ENCODE data around the gene OR6B3.
"Not testable (repeated sequence)": the region's sequence is repeated elsewhere in the genome, so short reads cannot be mapped to it uniquely, and the experiment has no call there.

OR6B3 gene

GRCh38 chr2:240050278-240050677 is 3.0 kb downstream of the OR6B3 start:
- TF ChIP-seq PAX5 (IDR thresholded peaks at IDR 0.05; ENCODE audit: insufficient read depth, low read length, severe bottlenecking) = no peak
- TF ChIP-seq POLR2AphosphoS5 (IDR thresholded peaks at IDR 0.05; ENCODE audit: low read depth, low read length) = no peak
- TF ChIP-seq POU2F2 (IDR thresholded peaks at IDR 0.05; ENCODE audit: low read depth, low read length) = no peak
- FAIRE-seq = no peak

DNA sequence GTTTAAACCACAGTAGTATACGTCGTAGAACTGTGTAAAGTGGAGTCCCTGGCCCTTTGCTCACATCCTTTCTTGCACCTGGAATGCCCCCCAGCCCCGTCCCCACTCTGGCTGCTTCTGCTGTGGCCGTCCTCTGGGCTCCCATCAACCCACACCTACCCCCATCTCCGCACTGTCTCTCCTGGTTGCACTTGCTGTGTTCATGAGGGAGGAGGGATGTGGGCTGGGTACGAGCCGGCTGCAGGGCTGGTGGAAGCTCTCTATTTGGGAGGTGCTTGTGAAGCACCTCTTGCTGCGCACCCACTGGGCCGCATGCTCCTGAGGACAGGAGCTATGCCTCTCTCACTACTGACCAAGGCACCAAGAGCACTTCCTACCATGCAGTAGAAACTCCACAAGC is 5.1 kb downstream of the OR6B3 start:
- no peak for FAIRE-seq
- no peak for TF ChIP-seq POU2F2 (IDR thresholded peaks at IDR 0.05; ENCODE audit: low read depth, low read length)
- no peak for TF ChIP-seq SPI1 (IDR thresholded peaks at IDR 0.05; ENCODE audit: low read depth, low read length)
- TF ChIP-seq PAX5 (IDR thresholded peaks at IDR 0.05; ENCODE audit: insufficient read depth, low read length, severe bottlenecking) = no peak
- TF ChIP-seq POLR2AphosphoS5 (IDR thresholded peaks at IDR 0.05; ENCODE audit: low read depth, low read length) = no peak
- TF ChIP-seq TAF1 (IDR thresholded peaks at IDR 0.05; ENCODE audit: low read depth, low read length) = no peak
- no peak for TF ChIP-seq POLR2A (IDR thresholded peaks at IDR 0.05; ENCODE audit: low read depth, low read length)
- DNase-seq (ENCODE audit: insufficient read length, low spot score) = no peak

More at GRCh38 chr2:240050278-240050677, 3.0 kb downstream of the OR6B3 start:
- no peak for DNase-seq (ENCODE audit: insufficient read length, low spot score)

GRCh38 chr2:240045098-240045497 is 8.2 kb downstream of the OR6B3 start:
- TF ChIP-seq POLR2A (IDR thresholded peaks at IDR 0.05; ENCODE audit: low read depth, low read length) = no peak
- no peak for TF ChIP-seq TAF1 (IDR thresholded peaks at IDR 0.05; ENCODE audit: low read depth, low read length)
- TF ChIP-seq PAX5 (IDR thresholded peaks at IDR 0.05; ENCODE audit: insufficient read depth, low read length, severe bottlenecking) = no peak
- TF ChIP-seq SPI1 (IDR thresholded peaks at IDR 0.05; ENCODE audit: low read depth, low read length) = no peak
- no peak for TF ChIP-seq POU2F2 (IDR thresholded peaks at IDR 0.05; ENCODE audit: low read depth, low read length)
- TF ChIP-seq POLR2AphosphoS5 (IDR thresholded peaks at IDR 0.05; ENCODE audit: low read depth, low read length) = no peak
- FAIRE-seq = no peak
- DNase-seq (ENCODE audit: insufficient read length, low spot score) = no peak

- not testable (repeated sequence) for DNase-seq (ENCODE audit: insufficient read length, low spot score); FAIRE-seq
Measured at GRCh38 chr2:240044096-240044495, 9.2 kb downstream of the OR6B3 start.

DNA sequence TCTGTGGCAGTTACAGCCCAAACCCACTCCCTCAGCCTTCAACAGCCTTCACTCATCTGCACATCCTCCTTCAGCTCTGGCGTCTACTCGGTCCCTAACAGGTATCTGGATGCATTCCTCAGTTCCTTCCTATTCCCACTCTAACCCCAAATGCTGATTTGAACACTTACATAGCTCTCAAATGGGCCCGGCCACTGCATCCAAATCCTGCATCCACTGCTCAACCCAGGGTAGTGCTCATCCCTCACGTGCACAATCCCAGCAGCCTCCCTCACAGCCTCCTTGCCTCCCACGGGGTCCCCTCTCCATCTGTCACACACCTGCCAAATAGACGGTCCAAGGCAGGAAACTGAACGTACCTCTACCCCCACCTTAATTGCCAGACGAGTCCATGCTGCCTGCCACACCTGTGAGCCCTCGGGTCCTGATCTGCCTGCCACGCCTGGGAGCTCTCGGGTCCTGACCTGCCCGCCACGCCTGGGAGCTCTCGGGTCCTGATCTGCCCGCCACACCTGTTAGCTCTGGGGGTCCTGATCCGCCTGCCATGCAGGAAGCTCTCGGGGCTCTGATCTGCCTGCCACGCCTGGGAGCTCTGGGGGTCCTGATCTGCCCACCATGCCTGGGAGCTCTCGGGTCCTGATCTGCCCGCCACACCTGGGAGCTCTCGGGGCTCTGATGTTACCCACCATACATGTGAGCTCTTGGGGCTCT is 9.9 kb downstream of the OR6B3 start:
- FAIRE-seq (no peak), DNase-seq (ENCODE audit: insufficient read length, low spot score) (no peak)
- no peak for TF ChIP-seq PAX5 (IDR thresholded peaks at IDR 0.05; ENCODE audit: insufficient read depth, low read length, severe bottlenecking)
- TF ChIP-seq TAF1 (IDR thresholded peaks at IDR 0.05; ENCODE audit: low read depth, low read length) = no peak

DNA sequence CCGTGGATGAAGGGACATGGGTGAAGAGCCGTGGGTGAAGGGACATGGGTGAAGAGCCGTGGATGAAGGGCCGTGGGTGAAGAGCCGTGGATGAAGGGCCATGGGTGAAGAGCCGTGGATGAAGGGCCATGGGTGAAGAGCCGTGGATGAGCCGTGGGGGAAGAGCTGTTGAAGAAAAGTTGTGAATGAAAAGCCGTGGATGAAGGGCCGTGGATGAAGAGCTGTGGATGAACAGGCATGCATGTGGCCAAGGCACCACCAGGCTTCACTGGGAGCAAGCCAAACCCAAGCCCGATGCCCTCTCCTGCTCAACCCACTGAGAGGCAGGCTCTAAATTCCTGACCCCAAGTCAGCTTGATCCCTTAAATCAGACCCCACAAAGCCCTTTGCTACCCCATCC is 10.6 kb downstream of the OR6B3 start:
- DNase-seq (ENCODE audit: insufficient read length, low spot score) (no peak), FAIRE-seq (no peak)
- no peak for TF ChIP-seq POLR2A (IDR thresholded peaks at IDR 0.05; ENCODE audit: low read depth, low read length)
- no peak for TF ChIP-seq POU2F2 (IDR thresholded peaks at IDR 0.05; ENCODE audit: low read depth, low read length)
- TF ChIP-seq POLR2AphosphoS5 (IDR thresholded peaks at IDR 0.05; ENCODE audit: low read depth, low read length) = no peak
- TF ChIP-seq PAX5 (IDR thresholded peaks at IDR 0.05; ENCODE audit: insufficient read depth, low read length, severe bottlenecking) = no peak
- TF ChIP-seq SPI1 (IDR thresholded peaks at IDR 0.05; ENCODE audit: low read depth, low read length) = no peak
- no peak for TF ChIP-seq TAF1 (IDR thresholded peaks at IDR 0.05; ENCODE audit: low read depth, low read length)

GRCh38 chr2:240041363-240041762 is 12.0 kb downstream of the OR6B3 start:
- no peak for FAIRE-seq
- TF ChIP-seq POU2F2 (IDR thresholded peaks at IDR 0.05; ENCODE audit: low read depth, low read length) = no peak
- TF ChIP-seq POLR2A (IDR thresholded peaks at IDR 0.05; ENCODE audit: low read depth, low read length) = no peak
- TF ChIP-seq SPI1 (IDR thresholded peaks at IDR 0.05; ENCODE audit: low read depth, low read length) = no peak
- TF ChIP-seq POLR2AphosphoS5 (IDR thresholded peaks at IDR 0.05; ENCODE audit: low read depth, low read length) = no peak
- no peak for TF ChIP-seq PAX5 (IDR thresholded peaks at IDR 0.05; ENCODE audit: insufficient read depth, low read length, severe bottlenecking)
- TF ChIP-seq TAF1 (IDR thresholded peaks at IDR 0.05; ENCODE audit: low read depth, low read length) = no peak
- no peak for DNase-seq (ENCODE audit: insufficient read length, low spot score)

DNA sequence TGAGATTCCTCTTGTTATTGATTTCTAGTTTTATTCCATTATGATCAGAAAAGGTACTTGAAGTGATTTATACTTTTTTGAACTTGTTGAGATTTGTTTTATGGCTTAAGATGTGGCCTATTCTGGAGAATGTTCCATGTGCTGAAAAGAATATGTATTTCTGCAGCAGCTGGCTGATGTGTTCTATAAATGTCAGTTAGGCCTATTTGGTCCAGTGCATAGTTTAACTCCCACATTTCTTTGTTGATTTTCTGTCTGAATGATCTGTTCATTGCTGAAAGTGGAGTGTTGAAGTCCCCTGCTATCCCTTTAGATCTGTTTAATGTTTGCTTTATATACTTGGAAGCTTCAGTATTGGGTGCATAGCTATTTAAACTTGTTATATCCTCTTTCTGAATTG is 16.0 kb downstream of the OR6B3 start:
- FAIRE-seq (no peak), DNase-seq (ENCODE audit: insufficient read length, low spot score) (no peak)
- TF ChIP-seq POLR2A (IDR thresholded peaks at IDR 0.05; ENCODE audit: low read depth, low read length) (no peak), PAX5 (IDR thresholded peaks at IDR 0.05; ENCODE audit: insufficient read depth, low read length, severe bottlenecking) (no peak), POLR2AphosphoS5 (IDR thresholded peaks at IDR 0.05; ENCODE audit: low read depth, low read length) (no peak), SPI1 (IDR thresholded peaks at IDR 0.05; ENCODE audit: low read depth, low read length) (no peak), POU2F2 (IDR thresholded peaks at IDR 0.05; ENCODE audit: low read depth, low read length) (no peak), TAF1 (IDR thresholded peaks at IDR 0.05; ENCODE audit: low read depth, low read length) (no peak)

GRCh38 chr2:240033330-240033678 is 20.0 kb downstream of the OR6B3 start:
- no peak for DNase-seq (ENCODE audit: insufficient read length, low spot score)
- FAIRE-seq = no peak
- TF ChIP-seq TAF1 (IDR thresholded peaks at IDR 0.05; ENCODE audit: low read depth, low read length) (no peak), SPI1 (IDR thresholded peaks at IDR 0.05; ENCODE audit: low read depth, low read length) (no peak), POLR2AphosphoS5 (IDR thresholded peaks at IDR 0.05; ENCODE audit: low read depth, low read length) (no peak), POU2F2 (IDR thresholded peaks at IDR 0.05; ENCODE audit: low read depth, low read length) (no peak), POLR2A (IDR thresholded peaks at IDR 0.05; ENCODE audit: low read depth, low read length) (no peak), PAX5 (IDR thresholded peaks at IDR 0.05; ENCODE audit: insufficient read depth, low read length, severe bottlenecking) (no peak)

- no peak for FAIRE-seq
- no peak for DNase-seq (ENCODE audit: insufficient read length, low spot score)
- no peak for TF ChIP-seq POU2F2 (IDR thresholded peaks at IDR 0.05; ENCODE audit: low read depth, low read length)
- no peak for TF ChIP-seq POLR2A (IDR thresholded peaks at IDR 0.05; ENCODE audit: low read depth, low read length)
- no peak for TF ChIP-seq TAF1 (IDR thresholded peaks at IDR 0.05; ENCODE audit: low read depth, low read length)
- TF ChIP-seq PAX5 (IDR thresholded peaks at IDR 0.05; ENCODE audit: insufficient read depth, low read length, severe bottlenecking) = no peak
- TF ChIP-seq POLR2AphosphoS5 (IDR thresholded peaks at IDR 0.05; ENCODE audit: low read depth, low read length) = no peak
- no peak for TF ChIP-seq SPI1 (IDR thresholded peaks at IDR 0.05; ENCODE audit: low read depth, low read length)
Measured at GRCh38 chr2:240032406-240033329, 20.7 kb downstream of the OR6B3 start.

Measured in GM12891 (cell line).